Osteoblast (primary cell): ENCODE data around the gene SMAD3. TPM values are rescaled to one million over a fixed set of nuclear protein-coding genes. Genes with fewer than 3 reads are reported as not detected.

Experiments
- DNase-seq: peaks from one replicate; pipeline ENCODE4 v3.0.0; 2011; ENCODE audit warnings: low spot score, mixed read lengths; ENCODE audit not compliant: insufficient read length; ENCODE audit errors: missing footprints
- H2AFZ ChIP-seq: 2 replicates; pipeline ENCODE4 v1.6.0; 2011; ENCODE audit warnings: mild to moderate bottlenecking, low read length
- H3K27ac ChIP-seq: 2 replicates; pipeline ENCODE4 v1.5.1; 2011; ENCODE audit warnings: mild to moderate bottlenecking, low read depth, low read length, moderate library complexity
- H3K27me3 ChIP-seq: 2 replicates; pipeline ENCODE4 v1.6.0; 2012; ENCODE audit warnings: mild to moderate bottlenecking, control low read depth, inconsistent platforms, low read length, moderate library complexity; ENCODE audit not compliant: insufficient read depth
- H3K36me3 ChIP-seq: 2 replicates; pipeline ENCODE4 v1.5.1; 2011; ENCODE audit warnings: mild to moderate bottlenecking, low read length, control low read depth, moderate library complexity; ENCODE audit not compliant: insufficient read depth
- H3K4me1 ChIP-seq: 2 replicates; pipeline ENCODE4 v1.5.1; 2011; ENCODE audit warnings: mild to moderate bottlenecking, low read length, control low read depth, moderate library complexity; ENCODE audit not compliant: insufficient read depth
- H3K4me2 ChIP-seq: 2 replicates; pipeline ENCODE4 v1.6.0; 2011; ENCODE audit warnings: mild to moderate bottlenecking, low read length; ENCODE audit not compliant: insufficient read depth
- H3K4me3 ChIP-seq: fragments of 200-600 bp; sonication (generic); 3 replicates; pipeline ENCODE4 v1.5.1; 2012; ENCODE audit warnings: mild to moderate bottlenecking, low read length, inconsistent platforms; ENCODE audit not compliant: insufficient read depth
- H3K79me2 ChIP-seq: 2 replicates; pipeline ENCODE4 v1.6.0; 2012; ENCODE audit warnings: mild to moderate bottlenecking, low read length, control low read depth, inconsistent platforms; ENCODE audit not compliant: insufficient read depth
- H3K9me3 ChIP-seq: 2 replicates; pipeline ENCODE4 v1.5.1; 2011; ENCODE audit warnings: low read depth, low read length, control low read depth
- H4K20me1 ChIP-seq: 2 replicates; pipeline ENCODE4 v1.6.0; 2012; ENCODE audit warnings: mild to moderate bottlenecking, low read length, control low read depth; ENCODE audit not compliant: insufficient read depth
- total RNA-seq: library from RNA; depleted of rRNA; stranded (reverse); fragments of >200 nt; gene quantifications from 2 replicates; pipeline ENCODE4 v1.2.3, GENCODE V29; 2012
- TF ChIP-seq, protein P1 (sequence below): IDR thresholded peaks from 2 replicates; pipeline ENCODE4 v1.5.1; 2011; ENCODE audit warnings: mild to moderate bottlenecking, low read depth, low read length, moderate library complexity; ENCODE audit errors: extremely low read depth

SMAD3 gene
- total RNA-seq, 1 donor: 60.1 TPM

DNA sequence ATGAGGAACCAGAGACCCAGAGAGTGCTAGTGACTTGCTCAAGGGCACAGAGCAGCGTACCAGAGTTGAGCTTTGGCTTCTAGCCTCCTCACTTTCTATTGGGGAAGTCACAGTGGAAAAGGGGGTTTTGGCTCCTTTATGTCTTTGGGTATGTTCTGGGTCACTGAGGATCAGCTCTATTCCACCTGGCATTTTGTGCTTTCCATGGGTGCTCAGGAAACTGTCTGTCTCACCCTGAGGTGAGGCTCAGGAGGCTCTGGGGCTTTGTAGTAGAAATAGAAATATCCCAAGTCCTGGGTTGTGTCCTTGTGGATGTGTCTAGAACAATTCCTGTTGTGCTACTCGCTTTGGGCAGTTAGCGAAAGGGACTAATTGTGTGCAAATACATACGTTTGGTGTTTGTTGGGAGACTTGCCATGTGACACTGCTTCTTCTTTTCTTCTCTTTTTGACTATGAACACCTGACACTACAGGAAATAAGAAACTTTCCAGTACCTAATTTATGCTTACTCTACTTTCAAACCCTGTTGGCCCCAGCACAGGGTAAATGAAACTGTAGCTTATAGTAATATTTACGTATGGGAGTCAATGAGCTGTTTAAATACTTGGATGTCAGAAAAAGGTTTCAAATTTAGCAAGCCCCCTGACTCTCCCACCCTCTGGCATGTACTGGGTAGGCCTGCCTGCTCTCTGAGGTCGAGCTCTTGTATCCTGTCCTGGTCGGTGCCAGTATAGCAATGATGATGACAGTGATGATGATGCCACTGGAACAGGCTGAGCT lies 35.6 kb downstream of the SMAD3 start:
- no peaks in the 10 kb centered on the region for H3K27me3 ChIP-seq
- no peak for DNase-seq
- H3K79me2 ChIP-seq: peaks cover 92% of the 10 kb centered on the region
- peaks cover 7% of the 10 kb centered on the region for H4K20me1 ChIP-seq
- no peak overlapping the region for H2AFZ ChIP-seq
- no peaks in the 10 kb centered on the region for H3K9me3 ChIP-seq
- peaks cover 63% of the 10 kb centered on the region for H3K36me3 ChIP-seq
- no peak overlapping the region for H3K4me3 ChIP-seq
- H3K27ac ChIP-seq: peak overlapping the region; percentile 99
- no peak overlapping the region for H3K4me2 ChIP-seq
- H3K4me1 ChIP-seq: peaks cover 91% of the 10 kb centered on the region
- TF ChIP-seq, protein P1, sequence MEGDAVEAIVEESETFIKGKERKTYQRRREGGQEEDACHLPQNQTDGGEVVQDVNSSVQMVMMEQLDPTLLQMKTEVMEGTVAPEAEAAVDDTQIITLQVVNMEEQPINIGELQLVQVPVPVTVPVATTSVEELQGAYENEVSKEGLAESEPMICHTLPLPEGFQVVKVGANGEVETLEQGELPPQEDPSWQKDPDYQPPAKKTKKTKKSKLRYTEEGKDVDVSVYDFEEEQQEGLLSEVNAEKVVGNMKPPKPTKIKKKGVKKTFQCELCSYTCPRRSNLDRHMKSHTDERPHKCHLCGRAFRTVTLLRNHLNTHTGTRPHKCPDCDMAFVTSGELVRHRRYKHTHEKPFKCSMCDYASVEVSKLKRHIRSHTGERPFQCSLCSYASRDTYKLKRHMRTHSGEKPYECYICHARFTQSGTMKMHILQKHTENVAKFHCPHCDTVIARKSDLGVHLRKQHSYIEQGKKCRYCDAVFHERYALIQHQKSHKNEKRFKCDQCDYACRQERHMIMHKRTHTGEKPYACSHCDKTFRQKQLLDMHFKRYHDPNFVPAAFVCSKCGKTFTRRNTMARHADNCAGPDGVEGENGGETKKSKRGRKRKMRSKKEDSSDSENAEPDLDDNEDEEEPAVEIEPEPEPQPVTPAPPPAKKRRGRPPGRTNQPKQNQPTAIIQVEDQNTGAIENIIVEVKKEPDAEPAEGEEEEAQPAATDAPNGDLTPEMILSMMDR: no peak

- Histone ChIP-seq H3K27ac (peak overlapping the region; percentile 99), H3K4me1 (peaks cover 90% of the 10 kb centered on the region), H3K36me3 (peaks cover 60% of the 10 kb centered on the region), H3K79me2 (peaks cover 89% of the 10 kb centered on the region), H3K9me3 (no peaks in the 10 kb centered on the region), H3K4me3 (no peak overlapping the region), H3K27me3 (no peaks in the 10 kb centered on the region), H2AFZ (no peak overlapping the region), H3K4me2 (peak overlapping the region; percentile 18), H4K20me1 (peaks cover 7% of the 10 kb centered on the region)
- TF ChIP-seq, protein P1: no peak
- no peak for DNase-seq
Measured at GRCh38 chr15:67101911-67102598, 36.7 kb downstream of the SMAD3 start.

GRCh38 chr15:67102599-67102929 lies 37.2 kb downstream of the SMAD3 start:
- H3K9me3 ChIP-seq: no peaks in the 10 kb centered on the region
- H3K27me3 ChIP-seq: no peaks in the 10 kb centered on the region
- no peak overlapping the region for H3K4me2 ChIP-seq
- H3K27ac ChIP-seq: peak overlapping the region; percentile 99
- TF ChIP-seq, protein P1: no peak
- peaks cover 57% of the 10 kb centered on the region for H3K36me3 ChIP-seq
- H2AFZ ChIP-seq: no peak overlapping the region
- DNase-seq: no peak
- no peak overlapping the region for H3K4me3 ChIP-seq
- H4K20me1 ChIP-seq: peaks cover 7% of the 10 kb centered on the region
- peaks cover 90% of the 10 kb centered on the region for H3K4me1 ChIP-seq
- H3K79me2 ChIP-seq: peaks cover 89% of the 10 kb centered on the region

DNA sequence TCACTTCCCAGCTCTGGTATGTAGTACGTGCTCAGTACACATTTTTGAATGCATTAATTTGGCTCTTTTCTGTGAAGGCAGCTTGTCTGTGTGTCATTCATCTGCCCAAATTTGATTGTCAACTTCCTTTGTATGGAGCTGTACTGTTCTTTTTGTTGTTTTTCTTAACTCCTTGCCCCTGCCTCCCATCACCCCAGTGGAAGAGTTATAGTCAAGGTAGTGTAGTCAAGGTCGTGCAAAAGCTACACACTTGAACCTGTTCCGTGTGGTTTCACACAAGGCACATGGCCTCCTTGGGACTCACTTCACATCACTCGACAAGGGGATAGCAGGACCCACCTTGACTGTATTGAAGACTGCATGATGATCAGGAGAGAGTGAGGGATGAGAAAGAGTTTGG lies 37.6 kb downstream of the SMAD3 start:
- Histone ChIP-seq H3K4me2 (no peak overlapping the region), H3K27ac (peak overlapping the region; percentile 99), H3K4me3 (no peak overlapping the region), H3K4me1 (peaks cover 89% of the 10 kb centered on the region), H2AFZ (no peak overlapping the region), H3K79me2 (peaks cover 89% of the 10 kb centered on the region), H3K27me3 (no peaks in the 10 kb centered on the region), H4K20me1 (peaks cover 3% of the 10 kb centered on the region), H3K9me3 (no peaks in the 10 kb centered on the region), H3K36me3 (peaks cover 57% of the 10 kb centered on the region)
- DNase-seq: no peak
- TF ChIP-seq, protein P1: no peak
